HG03097 (cell line): ENCODE data around the gene RNF2.

Experiments
- ATAC-seq: cut with Tn5 transposase; IDR thresholded peaks from one replicate; pipeline ENCODE4 v1.9.1; 2021; ENCODE audit not compliant: unreplicated experiment, low FRiP score

The RNF2 gene

GRCh38 chr1:185087101-185087500 lies 41.7 kb downstream of the RNF2 start:
- ATAC-seq, result no peak

DNA sequence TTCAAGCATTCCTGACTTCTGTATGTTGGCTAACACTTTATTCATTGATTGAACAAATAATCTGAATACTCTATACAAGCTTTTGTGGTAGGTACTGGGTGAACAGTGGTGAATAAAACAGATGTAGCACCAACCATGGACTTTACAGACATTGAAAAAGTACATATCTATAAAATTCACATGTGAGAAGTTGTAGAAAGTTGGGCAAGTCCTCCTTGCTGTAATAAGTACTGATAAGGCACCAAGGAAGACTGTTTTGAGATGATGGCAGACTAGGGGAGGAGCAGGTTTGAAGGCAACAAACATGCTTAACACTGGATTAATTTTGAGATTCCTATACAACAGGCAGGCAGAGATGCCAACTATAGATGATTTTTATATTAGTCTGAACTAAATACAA lies 42.4 kb downstream of the RNF2 start:
- no peak for ATAC-seq

GRCh38 chr1:185091480-185091879 lies 46.1 kb downstream of the RNF2 start:
- ATAC-seq, result no peak

DNA sequence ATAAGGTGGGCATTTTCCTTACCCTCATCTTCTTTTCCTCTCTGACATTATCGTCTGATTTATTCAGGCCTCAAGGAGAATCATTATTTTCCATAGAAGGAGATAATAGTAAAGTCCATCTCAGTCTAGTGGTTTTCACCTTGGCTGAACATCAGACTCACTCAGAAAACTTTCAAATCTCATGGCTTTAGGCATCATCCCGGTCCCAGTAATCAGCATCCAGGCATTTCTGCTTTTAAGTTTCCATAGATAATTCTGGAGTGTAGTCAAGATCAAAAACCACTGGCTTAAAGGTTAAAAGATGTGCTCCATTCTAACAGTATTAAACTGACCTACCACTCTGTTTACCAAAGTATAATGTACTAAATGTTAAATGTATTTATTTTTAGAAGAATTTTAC lies 49.4 kb downstream of the RNF2 start:
- ATAC-seq, result no peak

GRCh38 chr1:185096531-185096930 lies 51.2 kb downstream of the RNF2 start:
- ATAC-seq, result no peak

DNA sequence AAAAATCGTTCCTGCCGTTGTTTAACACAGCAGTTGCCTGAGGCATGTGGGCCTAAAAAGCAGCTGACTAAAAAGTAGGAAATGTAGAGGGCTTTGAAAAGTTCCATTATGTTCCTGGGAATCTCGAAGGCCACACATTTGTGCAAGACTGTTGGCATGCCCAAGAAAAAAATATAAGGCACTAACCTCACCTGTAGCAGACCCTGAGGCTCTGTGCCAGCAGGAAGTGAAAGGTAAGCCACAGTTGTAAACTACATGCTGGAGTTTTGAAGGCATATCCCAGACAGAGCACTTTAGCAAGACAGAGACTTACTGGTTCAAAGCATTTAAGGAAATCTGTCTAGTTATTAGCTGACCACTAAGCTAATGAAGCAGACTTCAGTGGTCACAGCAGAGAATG lies 58.7 kb downstream of the RNF2 start:
- no peak for ATAC-seq

DNA sequence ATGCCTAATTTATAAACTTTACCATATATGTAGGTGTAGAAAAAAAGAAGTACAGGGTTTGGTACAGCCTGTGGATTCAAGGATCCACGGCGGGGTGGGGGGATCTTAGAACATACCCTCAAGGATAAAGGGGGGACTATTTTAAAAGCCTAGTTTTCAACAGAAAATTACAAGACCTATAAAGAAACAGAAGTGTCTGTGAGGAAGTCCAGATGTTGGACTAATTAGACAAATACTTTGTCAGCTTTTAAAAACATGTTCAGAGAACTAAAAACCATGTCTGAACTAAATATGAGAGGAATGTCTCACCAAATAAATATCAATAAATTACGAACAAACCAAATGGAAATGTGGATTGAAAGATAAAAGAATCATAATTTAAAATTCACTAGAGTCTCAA lies 59.8 kb downstream of the RNF2 start:
- no peak for ATAC-seq

- ATAC-seq, result no peak
These were observed 63.0 kb downstream of the RNF2 start for GRCh38 chr1:185108321-185108720.

DNA sequence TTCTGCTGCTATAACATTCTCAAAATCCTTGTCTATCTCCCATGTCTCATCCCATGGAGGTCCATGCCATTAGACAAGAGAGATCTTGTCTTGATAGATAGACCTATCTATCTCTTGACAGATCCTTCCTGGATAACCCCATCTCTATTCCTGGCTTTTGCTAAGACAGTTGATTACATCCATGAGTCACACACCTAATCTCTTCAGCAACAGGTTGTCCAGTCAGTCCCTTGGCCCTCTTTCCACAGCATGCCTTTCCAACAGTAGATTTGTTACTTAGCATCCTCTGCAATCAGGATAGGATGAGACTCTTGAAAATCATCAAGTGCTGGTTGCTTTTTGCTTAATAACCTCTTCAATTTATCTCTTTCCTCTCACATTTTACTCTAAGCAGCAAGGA lies 64.8 kb downstream of the RNF2 start:
- ATAC-seq, result no peak

DNA sequence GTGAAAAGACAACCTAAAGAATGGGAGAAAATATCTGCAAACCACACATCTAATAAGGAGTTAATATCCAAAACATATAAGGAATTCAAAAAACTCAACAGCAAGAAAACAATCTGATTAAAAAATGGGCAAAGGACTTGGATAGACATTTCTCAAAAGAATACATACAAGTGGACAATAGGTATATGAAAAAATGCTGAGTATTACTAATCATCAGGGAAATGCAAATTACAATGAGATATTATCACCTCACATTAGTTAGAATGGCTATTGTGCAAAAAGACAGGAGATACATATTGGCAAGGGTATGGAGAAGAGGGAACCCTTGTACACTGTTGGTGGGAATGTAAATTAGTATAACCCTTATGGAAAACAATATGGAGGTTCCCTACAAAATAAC lies 66.5 kb downstream of the RNF2 start:
- no peak for ATAC-seq

GRCh38 chr1:185112356-185112755 lies 67.0 kb downstream of the RNF2 start:
- ATAC-seq, result no peak

DNA sequence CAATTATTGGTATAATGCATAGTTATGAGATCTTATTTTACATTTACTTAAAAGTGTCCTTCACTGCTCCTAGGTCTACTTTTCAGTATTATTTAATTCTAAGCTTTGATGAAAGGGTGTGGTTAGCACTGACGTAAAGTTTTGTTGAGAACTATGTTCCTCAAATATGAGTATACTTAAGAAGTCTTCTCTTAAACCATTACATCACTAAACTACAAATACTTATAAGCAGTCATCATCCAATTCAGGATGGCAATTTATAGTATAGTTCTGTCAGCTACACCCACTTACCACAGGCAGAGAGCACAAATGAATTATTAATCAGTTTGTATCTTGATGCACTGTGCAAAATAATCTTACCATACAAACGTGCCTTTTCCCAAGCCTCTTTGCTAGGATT lies 84.3 kb downstream of the RNF2 start:
- no peak for ATAC-seq

- ATAC-seq, result no peak
These were observed 87.2 kb downstream of the RNF2 start for GRCh38 chr1:185132534-185132933.

DNA sequence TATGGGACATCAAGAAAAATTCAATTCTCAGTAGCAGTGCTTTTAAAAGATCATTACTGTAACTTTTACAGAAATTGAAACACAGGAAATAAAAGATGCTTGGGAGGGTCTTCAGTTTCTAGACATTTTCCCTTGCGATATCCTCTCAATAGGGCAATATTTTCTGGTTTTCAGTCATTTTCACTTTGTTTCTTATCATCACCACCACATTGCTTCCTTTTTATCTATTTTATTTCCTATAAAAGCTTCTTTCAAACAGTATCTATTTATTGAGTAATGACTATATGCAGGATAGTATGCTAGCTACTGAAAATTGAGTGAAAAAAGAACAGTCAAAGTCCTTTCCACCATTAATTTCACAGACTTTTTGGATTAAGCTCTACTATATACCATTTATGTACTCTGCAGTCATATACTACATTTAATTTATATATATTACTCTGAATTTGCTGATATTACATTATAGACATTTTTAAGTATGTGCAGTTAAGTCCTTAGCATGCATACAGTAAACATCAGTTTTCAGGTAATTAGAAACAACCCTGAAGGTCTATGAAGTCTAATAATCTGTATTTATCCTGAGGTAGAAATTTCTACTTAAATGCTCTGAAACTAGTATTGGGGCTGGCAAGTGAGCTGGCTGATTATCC lies 92.7 kb downstream of the RNF2 start:
- no peak for ATAC-seq

GRCh38 chr1:185139246-185139645 lies 93.9 kb downstream of the RNF2 start:
- no peak for ATAC-seq

GRCh38 chr1:185144233-185144632 lies 98.9 kb downstream of the RNF2 start:
- no peak for ATAC-seq

DNA sequence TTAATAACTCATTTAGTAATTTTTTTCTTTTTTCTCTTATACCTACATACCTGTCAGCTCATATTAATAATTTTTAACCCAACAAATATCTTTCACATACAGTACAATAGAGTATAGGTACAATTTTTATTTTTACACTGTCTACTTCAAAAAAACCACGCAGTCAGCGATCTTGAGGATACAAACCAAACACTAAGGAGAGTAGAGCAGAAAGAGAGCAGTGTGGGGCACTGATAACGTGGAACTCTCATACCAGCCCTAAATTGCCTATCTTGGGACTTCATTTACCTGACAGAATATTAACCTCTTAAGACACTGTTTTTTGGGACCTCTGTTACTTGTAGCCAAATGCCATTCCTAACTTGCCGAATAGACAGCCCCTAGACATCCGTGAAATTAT lies 105.9 kb downstream of the RNF2 start:
- no peak for ATAC-seq
